Effector CD4-positive, alpha-beta T cell (primary cell): ENCODE data around the gene TBC1D1.

Experiments
- DNase-seq: peaks from one replicate; pipeline ENCODE4 v3.0.0-alpha.2; 2020

TBC1D1 gene

GRCh38 chr4:38132843-38133662, 242.2 kb downstream of the TBC1D1 start:
- no peak for DNase-seq

DNA sequence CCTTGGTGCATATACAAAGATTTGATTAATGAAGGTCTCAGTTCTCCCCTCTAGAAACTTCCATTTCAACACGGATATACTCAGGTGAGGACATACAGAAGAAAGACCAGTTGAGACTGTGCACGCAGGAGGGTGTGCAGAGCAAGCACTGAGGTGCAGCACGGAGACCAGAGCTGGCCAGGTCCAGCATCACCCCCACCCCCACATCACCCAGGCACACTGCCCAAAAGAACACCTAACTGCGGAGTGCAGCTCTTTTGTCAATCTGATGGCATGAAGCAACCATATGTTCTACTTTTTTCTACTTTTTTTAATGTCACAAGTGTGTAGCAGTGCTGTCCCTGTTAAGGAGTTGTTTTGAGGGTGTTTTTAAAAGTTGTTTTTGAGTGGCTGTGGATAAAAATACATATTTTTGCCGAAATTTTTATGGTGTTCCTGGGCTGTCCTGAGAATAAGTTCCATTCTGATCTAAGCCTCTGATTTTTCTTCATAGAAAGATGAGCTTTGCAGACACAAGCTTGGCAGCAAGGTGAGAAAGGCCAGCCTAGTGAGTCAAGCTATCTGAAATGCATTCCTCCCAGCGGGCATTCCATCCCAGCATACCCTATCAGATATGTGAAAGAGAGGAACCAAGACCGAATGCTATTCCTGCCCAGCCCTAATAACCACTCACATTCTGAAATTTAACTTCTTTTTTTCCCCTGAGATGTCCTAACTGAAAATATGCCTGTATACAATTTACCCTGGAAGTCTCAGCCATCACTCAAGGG, 243.0 kb downstream of the TBC1D1 start:
- DNase-seq = no peak

DNA sequence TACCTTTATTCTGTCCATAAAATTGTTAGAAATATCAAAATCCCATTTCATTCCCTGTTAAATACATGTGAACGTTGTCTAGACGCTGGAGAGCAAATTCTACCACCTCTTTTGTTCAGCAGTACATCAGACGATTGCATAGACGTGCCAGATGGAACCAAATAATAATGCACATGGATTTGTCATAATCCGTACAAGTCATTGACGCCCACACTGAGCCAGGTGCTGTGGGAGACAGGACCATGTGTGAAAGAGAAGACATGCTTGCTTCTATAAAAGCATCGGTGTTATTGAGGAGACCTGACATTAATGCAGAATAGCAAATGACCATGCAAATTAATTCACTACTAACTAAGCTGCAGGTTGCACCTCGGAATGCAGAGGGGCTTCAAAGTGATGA, 244.3 kb downstream of the TBC1D1 start:
- no peak for DNase-seq

DNA sequence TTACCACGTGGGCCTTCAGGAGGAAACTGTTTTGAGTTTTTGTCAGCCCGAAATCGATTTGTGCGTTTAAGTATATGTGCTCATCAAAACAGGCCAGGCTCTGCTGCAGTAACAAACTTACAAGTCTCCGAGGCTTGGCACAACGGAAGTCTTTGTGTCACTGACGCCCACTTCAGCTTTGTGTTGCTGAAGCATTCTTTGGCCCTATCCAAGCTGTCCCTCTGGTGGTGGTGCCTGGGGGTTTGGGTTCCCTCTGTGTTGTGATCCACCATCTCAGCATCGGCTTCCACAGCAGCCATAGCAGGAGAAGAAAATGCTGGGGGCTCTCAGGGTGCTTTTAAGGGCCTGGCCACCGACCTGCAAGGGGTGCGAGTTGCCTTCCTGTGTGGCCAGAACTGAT, 245.7 kb downstream of the TBC1D1 start:
- no peak for DNase-seq

DNA sequence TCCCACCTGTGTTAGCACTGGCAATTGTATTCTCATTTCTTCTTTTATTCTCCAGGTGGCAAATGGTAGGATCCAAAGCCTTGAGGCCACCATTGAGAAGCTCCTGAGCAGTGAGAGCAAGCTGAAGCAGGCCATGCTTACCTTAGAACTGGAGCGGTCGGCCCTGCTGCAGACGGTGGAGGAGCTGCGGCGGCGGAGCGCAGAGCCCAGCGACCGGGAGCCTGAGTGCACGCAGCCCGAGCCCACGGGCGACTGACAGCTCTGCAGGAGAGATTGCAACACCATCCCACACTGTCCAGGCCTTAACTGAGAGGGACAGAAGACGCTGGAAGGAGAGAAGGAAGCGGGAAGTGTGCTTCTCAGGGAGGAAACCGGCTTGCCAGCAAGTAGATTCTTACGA, 246.2 kb downstream of the TBC1D1 start:
- no peak for DNase-seq

DNA sequence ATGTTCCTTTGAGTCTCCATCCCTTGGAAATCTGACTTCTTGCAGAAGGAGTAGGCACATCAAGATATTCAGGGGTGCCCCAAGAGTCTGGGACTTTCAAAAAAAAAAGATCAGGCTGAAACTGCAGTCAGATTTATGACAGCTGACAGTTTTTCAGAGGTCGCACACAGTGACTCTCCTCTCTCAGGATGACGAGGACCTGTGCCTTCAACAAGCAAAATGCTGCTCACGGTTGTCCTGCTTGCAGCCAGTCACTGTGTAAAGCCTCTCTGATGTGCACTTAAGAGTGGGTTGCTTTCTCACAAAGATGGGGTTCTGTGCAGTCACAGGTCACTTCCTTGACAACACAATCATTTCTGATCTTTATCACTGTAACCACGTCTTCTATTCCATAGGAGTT, 247.5 kb downstream of the TBC1D1 start:
- DNase-seq = no peak

GRCh38 chr4:38139187-38139586, 248.3 kb downstream of the TBC1D1 start:
- no peak for DNase-seq

DNA sequence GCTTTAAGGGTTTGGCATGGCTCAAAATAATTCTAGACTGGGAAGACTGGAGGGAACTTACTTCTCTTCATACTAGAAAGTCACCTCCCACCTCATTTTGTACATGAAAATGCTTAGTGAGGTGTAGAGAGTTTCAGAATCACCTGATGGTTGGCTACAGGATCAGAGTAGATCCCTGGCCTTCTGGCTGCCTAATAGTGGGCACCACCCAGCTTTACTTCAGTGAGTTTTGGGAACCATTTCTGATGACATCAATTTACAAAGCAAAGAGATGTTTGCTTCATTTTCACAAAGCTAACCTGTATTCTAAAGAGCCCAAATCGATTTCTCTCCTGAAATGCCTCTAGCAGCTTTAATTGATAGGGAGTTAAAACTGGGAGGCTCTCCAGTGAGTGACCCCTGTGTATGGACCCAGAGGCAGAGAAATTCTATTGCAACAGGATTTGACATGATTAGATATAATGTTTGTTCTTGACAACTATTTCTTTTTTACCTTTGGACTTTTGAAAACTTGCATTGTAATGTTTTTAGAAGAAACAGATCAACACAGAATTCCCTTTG, 249.8 kb downstream of the TBC1D1 start:
- no peak for DNase-seq

DNA sequence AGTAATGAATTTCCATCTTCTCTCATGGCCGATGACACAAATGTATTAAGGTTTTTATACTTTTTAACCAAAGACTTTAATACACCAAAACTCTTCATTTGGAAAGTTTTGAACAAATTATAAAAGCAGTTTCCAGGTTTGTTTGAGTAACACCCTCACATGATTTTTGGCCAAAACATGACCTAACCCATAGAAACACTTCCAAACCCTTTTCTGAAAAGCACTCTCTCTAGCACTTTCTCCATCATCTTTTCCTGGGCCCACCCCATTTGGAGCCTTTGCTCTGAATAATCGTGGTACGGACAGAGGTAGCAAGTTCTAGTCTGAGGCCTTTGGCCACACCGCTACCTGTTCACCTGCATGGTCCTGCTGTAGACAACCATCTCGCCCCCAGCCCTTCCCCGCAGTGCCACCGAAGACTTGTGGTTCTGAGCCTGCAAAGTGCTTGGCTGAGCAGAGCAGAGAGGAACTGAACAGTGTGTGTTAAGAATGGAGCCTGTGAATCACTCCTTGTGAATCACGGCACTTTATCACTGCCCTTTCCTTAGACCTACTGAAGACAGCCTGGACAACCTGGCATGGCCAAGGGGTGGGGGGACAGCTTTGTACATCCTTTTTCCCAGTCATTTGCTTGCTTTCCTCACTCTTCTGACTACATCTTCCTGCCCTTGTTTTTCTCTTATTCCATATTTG, 251.1 kb downstream of the TBC1D1 start:
- DNase-seq = no peak

GRCh38 chr4:38144031-38144430, 253.1 kb downstream of the TBC1D1 start:
- no peak for DNase-seq

- no peak for DNase-seq
Measured at GRCh38 chr4:38145033-38145678, 254.3 kb downstream of the TBC1D1 start.

GRCh38 chr4:38145741-38146140, 254.9 kb downstream of the TBC1D1 start:
- no peak for DNase-seq

DNA sequence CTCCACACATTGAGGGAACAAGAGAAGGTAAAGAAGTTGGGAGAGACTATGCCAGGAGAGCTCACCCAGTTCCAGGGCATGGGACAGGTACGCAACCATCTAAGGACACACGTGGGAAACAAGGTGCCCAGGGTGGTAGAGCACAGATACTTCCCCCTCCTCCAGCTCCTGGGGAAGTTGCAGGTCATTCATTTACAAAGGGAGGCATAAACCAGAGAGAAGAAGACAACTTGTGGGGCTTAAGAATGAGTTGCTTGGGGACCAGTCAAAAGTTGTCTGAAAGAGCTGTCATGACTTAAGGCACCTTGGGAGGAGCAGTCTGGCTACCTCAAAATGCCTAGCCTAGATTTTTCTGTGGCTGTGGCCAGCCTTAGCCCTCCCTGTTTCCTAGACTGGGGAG, 255.5 kb downstream of the TBC1D1 start:
- no peak for DNase-seq

DNA sequence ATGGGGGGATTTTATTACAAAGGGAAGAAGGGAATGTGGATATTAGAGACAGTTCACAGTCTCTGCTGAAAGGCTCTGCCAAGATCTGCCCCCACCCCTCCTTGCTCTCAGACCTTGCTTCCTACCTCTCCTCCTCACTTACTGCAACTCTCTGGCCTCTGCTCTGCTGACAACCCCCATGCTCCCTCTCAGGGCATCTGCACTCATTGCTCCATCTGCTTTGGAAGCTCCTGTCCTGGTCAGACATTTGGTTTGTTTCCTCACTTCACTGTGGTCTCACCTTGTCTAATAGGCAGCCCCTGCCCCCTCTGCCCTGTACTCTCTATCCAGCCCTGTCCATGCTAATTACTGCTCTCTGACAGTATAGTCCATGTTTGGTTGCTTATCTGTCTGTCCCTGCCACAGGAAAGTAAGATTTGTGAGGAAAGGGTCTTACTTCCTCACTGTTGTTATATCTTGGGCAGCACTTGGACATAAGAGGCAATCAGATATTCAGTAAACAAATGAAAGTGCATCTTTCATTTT, 258.6 kb downstream of the TBC1D1 start:
- no peak for DNase-seq

- DNase-seq = no peak
Measured at GRCh38 chr4:38149997-38150671, 259.2 kb downstream of the TBC1D1 start.

GRCh38 chr4:38150766-38151165, 259.9 kb downstream of the TBC1D1 start:
- no peak for DNase-seq

DNA sequence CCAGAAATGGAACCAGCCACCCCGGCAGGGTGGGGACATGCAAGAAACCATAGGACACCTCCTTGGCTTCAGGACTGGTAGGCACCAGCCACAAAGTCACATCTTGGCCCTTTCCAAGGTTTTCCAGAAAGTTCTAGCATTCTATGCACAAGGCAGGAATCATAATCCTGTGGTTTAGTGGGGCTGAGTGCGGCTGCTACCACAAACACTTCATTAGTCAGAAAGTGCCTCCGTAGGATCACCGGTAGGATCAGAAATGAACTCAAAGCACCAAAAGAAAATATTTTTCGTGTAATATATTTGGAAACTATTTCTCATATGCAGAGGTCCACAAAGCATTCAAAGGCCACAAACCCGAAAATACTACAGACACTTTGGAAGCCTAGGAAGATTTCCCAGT, 261.0 kb downstream of the TBC1D1 start:
- no peak for DNase-seq

GRCh38 chr4:38152305-38152704, 261.4 kb downstream of the TBC1D1 start:
- no peak for DNase-seq

GRCh38 chr4:38152721-38153386, 262.0 kb downstream of the TBC1D1 start:
- DNase-seq = no peak

- DNase-seq = no peak
Measured at GRCh38 chr4:38153387-38153760, 262.5 kb downstream of the TBC1D1 start.

- no peak for DNase-seq
Measured at GRCh38 chr4:38154252-38154651, 263.4 kb downstream of the TBC1D1 start.
